Loucy (cell line): ENCODE results near the gene DAPK1.

ENCODE experiments used
- H2AFZ ChIP-seq: fragments of 200-600 bp; sonication (generic); 2 replicates; pipeline ENCODE4 v1.6.0; 2016; ENCODE audit warnings: antibody characterized with exemption, mild to moderate bottlenecking, low read length, moderate library complexity
- H3F3A ChIP-seq: fragments of 200-600 bp; 2 replicates; pipeline ENCODE4 v1.6.0; 2016; ENCODE audit warnings: antibody characterized with exemption, low read depth, mild to moderate bottlenecking
- H3K27me3 ChIP-seq: fragments of 200-600 bp; sonication (generic); 2 replicates; pipeline ENCODE4 v1.6.1; 2014; ENCODE audit warnings: low read length, mild to moderate bottlenecking; ENCODE audit not compliant: insufficient read depth, poor library complexity, severe bottlenecking
- H3K36me3 ChIP-seq: fragments of 200-600 bp; sonication (generic); 2 replicates; pipeline ENCODE4 v1.6.1; 2016; ENCODE audit warnings: low read length; ENCODE audit not compliant: insufficient read depth
- H3K4me1 ChIP-seq: fragments of 200-600 bp; sonication (generic); 2 replicates; pipeline ENCODE4 v1.5.1; 2014; ENCODE audit warnings: low read length, mild to moderate bottlenecking; ENCODE audit not compliant: insufficient read depth, poor library complexity, severe bottlenecking
- H3K4me2 ChIP-seq: fragments of 200-600 bp; sonication (generic); 2 replicates; pipeline ENCODE4 v1.6.0; 2014; ENCODE audit warnings: antibody characterized with exemption, low read length, low read depth, mild to moderate bottlenecking; ENCODE audit not compliant: poor library complexity, severe bottlenecking
- H3K4me3 ChIP-seq: fragments of 200-600 bp; sonication (generic); 2 replicates; pipeline ENCODE4 v1.5.1; 2014; ENCODE audit warnings: low read length, mild to moderate bottlenecking, mixed read lengths; ENCODE audit not compliant: poor library complexity, severe bottlenecking
- H3K79me2 ChIP-seq: fragments of 200-600 bp; sonication (generic); 2 replicates; pipeline ENCODE4 v1.6.1; 2014; ENCODE audit warnings: low read length; ENCODE audit not compliant: insufficient read depth
- H3K9ac ChIP-seq: fragments of 200-600 bp; sonication (generic); 2 replicates; pipeline ENCODE4 v1.6.0; 2014; ENCODE audit warnings: mild to moderate bottlenecking, low read depth, low read length, moderate library complexity; ENCODE audit not compliant: poor library complexity, severe bottlenecking
- H3K9me2 ChIP-seq: fragments of 200-600 bp; sonication (generic); replicated peaks from 2 replicates; pipeline ENCODE4 v1.6.1; 2016; ENCODE audit warnings: low read depth, low read length, mixed read lengths
- H3K9me3 ChIP-seq: fragments of 200-600 bp; sonication (generic); 2 replicates; pipeline ENCODE4 v1.6.1; 2014; ENCODE audit warnings: mild to moderate bottlenecking, antibody characterized with exemption, low read length, low read depth; ENCODE audit not compliant: insufficient read depth
- H4K20me1 ChIP-seq: fragments of 200-600 bp; sonication (generic); 2 replicates; pipeline ENCODE4 v1.6.0; 2014; ENCODE audit warnings: antibody characterized with exemption, low read length, mild to moderate bottlenecking; ENCODE audit not compliant: insufficient read depth, poor library complexity, severe bottlenecking
- EZH2phosphoT487 ChIP-seq: fragments of 200-600 bp; IDR thresholded peaks from 2 replicates; pipeline ENCODE4 v1.6.1; 2018; ENCODE audit warnings: antibody characterized with exemption, mild to moderate bottlenecking, moderate library complexity, borderline replicate concordance
- TF ChIP-seq, protein P1 (sequence below): fragments of 200-600 bp; sonication (generic); conservative IDR thresholded peaks from 2 replicates; pipeline ENCODE4 v1.5.1; 2014; ENCODE audit warnings: mild to moderate bottlenecking, antibody characterized with exemption, low read length

The DAPK1 gene

GRCh38 chr9:87712801-87713277 lies 215.2 kb downstream of the DAPK1 start:
- Histone ChIP-seq H3K9ac (no peak overlapping the region), H4K20me1 (no peaks in the 10 kb centered on the region), H3K4me3 (no peak overlapping the region), H3K27me3 (no peaks in the 10 kb centered on the region), H3K9me3 (no peaks in the 10 kb centered on the region), H3F3A (no peaks in the 10 kb centered on the region), H3K79me2 (no peaks in the 10 kb centered on the region), H3K36me3 (no peaks in the 10 kb centered on the region), H3K4me1 (no peaks in the 10 kb centered on the region), H3K4me2 (no peak overlapping the region), H3K9me2 (no peaks in the 10 kb centered on the region), H2AFZ (no peak overlapping the region)
- TF ChIP-seq, protein P1, sequence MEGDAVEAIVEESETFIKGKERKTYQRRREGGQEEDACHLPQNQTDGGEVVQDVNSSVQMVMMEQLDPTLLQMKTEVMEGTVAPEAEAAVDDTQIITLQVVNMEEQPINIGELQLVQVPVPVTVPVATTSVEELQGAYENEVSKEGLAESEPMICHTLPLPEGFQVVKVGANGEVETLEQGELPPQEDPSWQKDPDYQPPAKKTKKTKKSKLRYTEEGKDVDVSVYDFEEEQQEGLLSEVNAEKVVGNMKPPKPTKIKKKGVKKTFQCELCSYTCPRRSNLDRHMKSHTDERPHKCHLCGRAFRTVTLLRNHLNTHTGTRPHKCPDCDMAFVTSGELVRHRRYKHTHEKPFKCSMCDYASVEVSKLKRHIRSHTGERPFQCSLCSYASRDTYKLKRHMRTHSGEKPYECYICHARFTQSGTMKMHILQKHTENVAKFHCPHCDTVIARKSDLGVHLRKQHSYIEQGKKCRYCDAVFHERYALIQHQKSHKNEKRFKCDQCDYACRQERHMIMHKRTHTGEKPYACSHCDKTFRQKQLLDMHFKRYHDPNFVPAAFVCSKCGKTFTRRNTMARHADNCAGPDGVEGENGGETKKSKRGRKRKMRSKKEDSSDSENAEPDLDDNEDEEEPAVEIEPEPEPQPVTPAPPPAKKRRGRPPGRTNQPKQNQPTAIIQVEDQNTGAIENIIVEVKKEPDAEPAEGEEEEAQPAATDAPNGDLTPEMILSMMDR = no peak
- no peak for TF ChIP-seq EZH2phosphoT487

GRCh38 chr9:87713278-87713987 lies 215.8 kb downstream of the DAPK1 start:
- H3K79me2 ChIP-seq = no peaks in the 10 kb centered on the region
- no peaks in the 10 kb centered on the region for H3K4me1 ChIP-seq
- no peak overlapping the region for H3K4me2 ChIP-seq
- H3K9me2 ChIP-seq = no peaks in the 10 kb centered on the region
- H3K9me3 ChIP-seq = no peaks in the 10 kb centered on the region
- H3K9ac ChIP-seq = no peak overlapping the region
- TF ChIP-seq EZH2phosphoT487 = no peak
- TF ChIP-seq, protein P1 = no peak
- no peaks in the 10 kb centered on the region for H3K27me3 ChIP-seq
- no peaks in the 10 kb centered on the region for H4K20me1 ChIP-seq
- H2AFZ ChIP-seq = no peak overlapping the region
- no peaks in the 10 kb centered on the region for H3K36me3 ChIP-seq
- no peaks in the 10 kb centered on the region for H3F3A ChIP-seq
- H3K4me3 ChIP-seq = no peak overlapping the region

- Histone ChIP-seq H4K20me1 (no peaks in the 10 kb centered on the region), H3K4me3 (no peak overlapping the region), H3K9ac (no peak overlapping the region)
Measured at GRCh38 chr9:87713988-87714330, 216.3 kb downstream of the DAPK1 start.

GRCh38 chr9:87714819-87715218 lies 217.2 kb downstream of the DAPK1 start:
- no peaks in the 10 kb centered on the region for H3K27me3 ChIP-seq
- H3F3A ChIP-seq = no peaks in the 10 kb centered on the region
- no peaks in the 10 kb centered on the region for H3K9me3 ChIP-seq
- H4K20me1 ChIP-seq = no peaks in the 10 kb centered on the region
- no peak overlapping the region for H3K4me3 ChIP-seq
- no peaks in the 10 kb centered on the region for H3K4me1 ChIP-seq
- no peaks in the 10 kb centered on the region for H3K9me2 ChIP-seq
- TF ChIP-seq EZH2phosphoT487 = no peak
- TF ChIP-seq, protein P1 = no peak
- H2AFZ ChIP-seq = no peak overlapping the region
- H3K79me2 ChIP-seq = no peaks in the 10 kb centered on the region
- H3K36me3 ChIP-seq = no peaks in the 10 kb centered on the region
- H3K9ac ChIP-seq = no peak overlapping the region
- H3K4me2 ChIP-seq = no peak overlapping the region

More at GRCh38 chr9:87713988-87714330, 216.3 kb downstream of the DAPK1 start:
- H3K36me3 ChIP-seq = no peaks in the 10 kb centered on the region
- H3K79me2 ChIP-seq = no peaks in the 10 kb centered on the region
- H3K9me2 ChIP-seq = no peaks in the 10 kb centered on the region
- no peak overlapping the region for H3K4me2 ChIP-seq
- no peak for TF ChIP-seq EZH2phosphoT487
- no peaks in the 10 kb centered on the region for H3K4me1 ChIP-seq
- H3K27me3 ChIP-seq = no peaks in the 10 kb centered on the region
- H3F3A ChIP-seq = no peaks in the 10 kb centered on the region
- H2AFZ ChIP-seq = no peak overlapping the region
- no peaks in the 10 kb centered on the region for H3K9me3 ChIP-seq
